ENCODE data around the gene NBEA.
"Not testable (repeated sequence)": the region's sequence is repeated elsewhere in the genome, so short reads cannot be mapped to it uniquely, and the experiment has no call there.

Gene NBEA

GRCh38 chr13:35028338-35028867 is 86.3 kb downstream of the NBEA start:
- no peak overlapping the region for H3K4me3 ChIP-seq (ENCODE audit: low read length)
- no peak for DNase-seq (ENCODE audit: low read depth)
- TF ChIP-seq CTCF (conservative IDR thresholded peaks at IDR 0.05; ENCODE audit: low read length): no peak

- TF ChIP-seq CTCF (conservative IDR thresholded peaks at IDR 0.05; ENCODE audit: low read length): no peak
- DNase-seq (ENCODE audit: low read depth): no peak
- no peak overlapping the region for H3K4me3 ChIP-seq (ENCODE audit: low read length)
Observed at GRCh38 chr13:35039012-35039411, 96.9 kb downstream of the NBEA start.

- DNase-seq (ENCODE audit: low read depth): no peak
- no peak for TF ChIP-seq CTCF (conservative IDR thresholded peaks at IDR 0.05; ENCODE audit: low read length)
- no peak overlapping the region for H3K4me3 ChIP-seq (ENCODE audit: low read length)
Observed at GRCh38 chr13:35046587-35046986, 104.5 kb downstream of the NBEA start.

- no peak for TF ChIP-seq CTCF (conservative IDR thresholded peaks at IDR 0.05; ENCODE audit: low read length)
- H3K4me3 ChIP-seq (ENCODE audit: low read length): no peak overlapping the region
- no peak for DNase-seq (ENCODE audit: low read depth)
Observed at GRCh38 chr13:35055705-35056104, 113.6 kb downstream of the NBEA start.

- no peak overlapping the region for H3K4me3 ChIP-seq (ENCODE audit: low read length)
- TF ChIP-seq CTCF (conservative IDR thresholded peaks at IDR 0.05; ENCODE audit: low read length): no peak
- DNase-seq (ENCODE audit: low read depth): no peak
Observed at GRCh38 chr13:35057858-35058257, 115.8 kb downstream of the NBEA start.

- not testable (repeated sequence) for H3K4me3 ChIP-seq (ENCODE audit: low read length); DNase-seq (ENCODE audit: low read depth)
Observed at GRCh38 chr13:35058585-35058984, 116.5 kb downstream of the NBEA start.

GRCh38 chr13:35086667-35087066 is 144.6 kb downstream of the NBEA start:
- no peak overlapping the region for H3K4me3 ChIP-seq (ENCODE audit: low read length)
- TF ChIP-seq CTCF (conservative IDR thresholded peaks at IDR 0.05; ENCODE audit: low read length): no peak
- DNase-seq (ENCODE audit: low read depth): no peak

GRCh38 chr13:35092251-35092650 is 150.2 kb downstream of the NBEA start:
- DNase-seq (ENCODE audit: low read depth): no peak
- no peak for TF ChIP-seq CTCF (conservative IDR thresholded peaks at IDR 0.05; ENCODE audit: low read length)
- no peak overlapping the region for H3K4me3 ChIP-seq (ENCODE audit: low read length)
